GM18870 (cell line): ENCODE data around the gene FOXO4.
"Not testable (repeated sequence)": the region's sequence is repeated elsewhere in the genome, so short reads cannot be mapped to it uniquely, and the experiment has no call there.

ENCODE experiments used
- ATAC-seq: cut with Tn5 transposase; IDR thresholded peaks from one replicate; pipeline ENCODE4 v1.9.1; 2021; ENCODE audit warnings: moderate library complexity; ENCODE audit not compliant: unreplicated experiment

FOXO4 gene

GRCh38 chrX:71095555-71095980 lies at the start of gene FOXO4:
Gene FOXO4 (plus strand): TSS chrX:71095851. CDS start chrX:71096529, 678 bp downstream.
- ATAC-seq, result peak; percentile 61

GRCh38 chrX:71047891-71048290 lies 47.8 kb upstream of the FOXO4 start:
- ATAC-seq, result not testable (repeated sequence)

GRCh38 chrX:71052721-71053120 lies 42.9 kb upstream of the FOXO4 start:
- ATAC-seq, result peak; percentile 11

GRCh38 chrX:71053217-71053621 lies 42.4 kb upstream of the FOXO4 start:
- ATAC-seq, result peak; percentile 91

GRCh38 chrX:71056867-71057266 lies 38.8 kb upstream of the FOXO4 start:
- ATAC-seq, result no peak

GRCh38 chrX:71057848-71058530 lies 37.7 kb upstream of the FOXO4 start:
- ATAC-seq, result no peak

GRCh38 chrX:71060127-71060526 lies 35.5 kb upstream of the FOXO4 start:
- ATAC-seq, result no peak

GRCh38 chrX:71067089-71067488 lies 28.6 kb upstream of the FOXO4 start:
- ATAC-seq, result no peak

GRCh38 chrX:71067712-71068043 lies 28.0 kb upstream of the FOXO4 start:
- peak; percentile 3 for ATAC-seq

- peak; percentile 95 for ATAC-seq
These were observed 27.4 kb upstream of the FOXO4 start, which contains the start of gene SNX12 for GRCh38 chrX:71068044-71068918. Gene SNX12 (minus strand): TSS chrX:71068334. CDS start chrX:71068306, 28 bp downstream.

GRCh38 chrX:71070531-71070930 lies 25.1 kb upstream of the FOXO4 start:
- ATAC-seq, result no peak

- no peak for ATAC-seq
These were observed 14.1 kb upstream of the FOXO4 start for GRCh38 chrX:71081330-71082123.

GRCh38 chrX:71082124-71082647 lies 13.5 kb upstream of the FOXO4 start:
- no peak for ATAC-seq

GRCh38 chrX:71082822-71083221 lies 12.8 kb upstream of the FOXO4 start:
- ATAC-seq, result no peak

GRCh38 chrX:71085900-71086299 lies 9.8 kb upstream of the FOXO4 start:
- no peak for ATAC-seq

- no peak for ATAC-seq
These were observed 4.4 kb upstream of the FOXO4 start for GRCh38 chrX:71091263-71091662.

- ATAC-seq, result no peak
These were observed 618 bp upstream of the FOXO4 start for GRCh38 chrX:71095033-71095432.

GRCh38 chrX:71095981-71096759 lies 519 bp downstream of the FOXO4 start:
- ATAC-seq, result no peak

GRCh38 chrX:71096760-71097032 lies 1.0 kb downstream of the FOXO4 start:
- no peak for ATAC-seq

GRCh38 chrX:71098302-71098701 lies 2.7 kb downstream of the FOXO4 start:
- no peak for ATAC-seq
